ENCODE results near the gene CCHCR1. TPM values are rescaled to one million over a fixed set of nuclear protein-coding genes. Genes with fewer than 3 reads are reported as not detected.

CCHCR1 gene
- total RNA-seq, 1 experiment from 2014 or later, result 45.5 TPM

DNA sequence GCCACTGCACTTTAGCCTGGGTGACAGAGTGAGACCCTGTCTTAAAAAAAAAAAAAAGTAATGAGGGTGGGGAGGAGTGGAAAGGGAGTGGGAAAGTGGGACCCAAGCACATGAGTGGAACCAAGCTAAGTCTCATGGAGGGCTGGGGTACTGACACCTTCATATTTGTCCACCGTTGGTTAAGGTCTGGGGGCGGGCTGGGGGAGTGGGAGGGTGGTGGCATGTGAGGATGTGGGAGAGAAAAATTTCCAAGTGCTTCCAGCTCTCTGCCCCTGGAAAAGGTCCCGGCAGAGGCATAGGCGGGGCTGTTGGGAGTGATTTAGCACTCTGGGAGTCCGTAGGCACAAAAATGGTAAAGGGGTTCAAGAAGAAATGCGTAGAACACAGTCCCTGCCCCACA is 24.8 kb downstream of the CCHCR1 start:
- H2BK12ac ChIP-seq (ENCODE audit: insufficient read length, low read depth, low read length), result no peak overlapping the region
- H3K14ac ChIP-seq (ENCODE audit: insufficient read depth, low read length), result no peak overlapping the region
- no peak overlapping the region for H2AFZ ChIP-seq (ENCODE audit: low read length)
- WGBS (ENCODE audit: extremely low coverage, insufficient read length, low lambda C conversion rate), result no CpG with 5 or more reads among the region's 6 CpGs
- H3K79me2 ChIP-seq (ENCODE audit: insufficient read depth, low read length), result no peaks in the 10 kb centered on the region
- H3K27ac ChIP-seq (ENCODE audit: insufficient read length, low read depth, low read length), result no peak overlapping the region
- TF ChIP-seq, protein P1, sequence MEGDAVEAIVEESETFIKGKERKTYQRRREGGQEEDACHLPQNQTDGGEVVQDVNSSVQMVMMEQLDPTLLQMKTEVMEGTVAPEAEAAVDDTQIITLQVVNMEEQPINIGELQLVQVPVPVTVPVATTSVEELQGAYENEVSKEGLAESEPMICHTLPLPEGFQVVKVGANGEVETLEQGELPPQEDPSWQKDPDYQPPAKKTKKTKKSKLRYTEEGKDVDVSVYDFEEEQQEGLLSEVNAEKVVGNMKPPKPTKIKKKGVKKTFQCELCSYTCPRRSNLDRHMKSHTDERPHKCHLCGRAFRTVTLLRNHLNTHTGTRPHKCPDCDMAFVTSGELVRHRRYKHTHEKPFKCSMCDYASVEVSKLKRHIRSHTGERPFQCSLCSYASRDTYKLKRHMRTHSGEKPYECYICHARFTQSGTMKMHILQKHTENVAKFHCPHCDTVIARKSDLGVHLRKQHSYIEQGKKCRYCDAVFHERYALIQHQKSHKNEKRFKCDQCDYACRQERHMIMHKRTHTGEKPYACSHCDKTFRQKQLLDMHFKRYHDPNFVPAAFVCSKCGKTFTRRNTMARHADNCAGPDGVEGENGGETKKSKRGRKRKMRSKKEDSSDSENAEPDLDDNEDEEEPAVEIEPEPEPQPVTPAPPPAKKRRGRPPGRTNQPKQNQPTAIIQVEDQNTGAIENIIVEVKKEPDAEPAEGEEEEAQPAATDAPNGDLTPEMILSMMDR (conservative IDR thresholded peaks at IDR 0.05), result no peak
- no peak overlapping the region for H2BK120ac ChIP-seq (ENCODE audit: low read depth, low read length, poor library complexity, severe bottlenecking)
- no peak overlapping the region for H2AK5ac ChIP-seq (ENCODE audit: insufficient read length, low read length)
- no peak overlapping the region for H3K27ac Mint-ChIP-seq
- H3K9me3 Mint-ChIP-seq, result no peaks in the 10 kb centered on the region; a peak in 2 of 5 replicates
- no peaks in the 10 kb centered on the region for H4K20me1 ChIP-seq (ENCODE audit: control insufficient read depth, insufficient read depth, insufficient read length)
- no peak for DNase-seq
- no peak overlapping the region for H3K23ac ChIP-seq (ENCODE audit: insufficient read length, low read depth, low read length)
- H3K9ac ChIP-seq (ENCODE audit: extremely low read depth, insufficient read length, low read length), result no peak overlapping the region
- H3K36me3 Mint-ChIP-seq (ENCODE audit: insufficient read depth in 1 of 3, low read depth in 3 of 3), result no peaks in the 10 kb centered on the region
- no peak overlapping the region for H4K91ac ChIP-seq (ENCODE audit: insufficient read length, low read depth, low read length)
- H3K27me3 ChIP-seq (ENCODE audit: insufficient read depth, low read length), result no peaks in the 10 kb centered on the region
- no peak overlapping the region for H4K8ac ChIP-seq (replicated peaks; ENCODE audit: insufficient read length, low read depth, low read length)
- H2BK20ac ChIP-seq (ENCODE audit: low read depth, low read length, poor library complexity, severe bottlenecking), result no peak overlapping the region
- no peak overlapping the region for H3T11ph ChIP-seq (ENCODE audit: low read length)
- H3K4me3 Mint-ChIP-seq, result no peak overlapping the region
- no peaks in the 10 kb centered on the region for H3K9me3 ChIP-seq (ENCODE audit: control insufficient read depth, low read depth, low read length)
- no peak overlapping the region for H3K4ac ChIP-seq (ENCODE audit: low read depth, low read length)
- H3K27me3 Mint-ChIP-seq (ENCODE audit: low read depth), result peaks cover 3% of the 10 kb centered on the region
- H3K56ac ChIP-seq (ENCODE audit: insufficient read length, low read depth, low read length), result no peak overlapping the region
- H3K4me1 Mint-ChIP-seq, result peaks cover 25 to 29% of the 10 kb centered on the region in 2 experiments
- no peak overlapping the region for H3K18ac ChIP-seq (ENCODE audit: insufficient read length, low read depth, low read length)
- no peaks in the 10 kb centered on the region for H3K23me2 ChIP-seq (ENCODE audit: insufficient read length, low read depth, low read length, poor library complexity, severe bottlenecking)
- no peaks in the 10 kb centered on the region for H3K79me1 ChIP-seq (ENCODE audit: insufficient read depth, low read depth, low read length, poor library complexity, severe bottlenecking)
- peaks cover 3% of the 10 kb centered on the region; the same call in 1 of the 2 replicates for H3K4me1 ChIP-seq (ENCODE audit: insufficient read depth, low read length)
- no peak overlapping the region for H2BK5ac ChIP-seq (ENCODE audit: insufficient read length, low read length)
- H3K4me2 ChIP-seq (ENCODE audit: insufficient read depth, insufficient read length, low read length), result no peak overlapping the region
- H2BK15ac ChIP-seq (ENCODE audit: low read depth, low read length), result no peak overlapping the region
- H4K5ac ChIP-seq (ENCODE audit: insufficient read length, low read depth, low read length), result no peak overlapping the region
